GM12892 (cell line): Measurements from ENCODE around the gene FBXO10.
"Not testable (repeated sequence)": the region's sequence is repeated elsewhere in the genome, so short reads cannot be mapped to it uniquely, and the experiment has no call there.

Source experiments
- DNase-seq: peaks from one replicate; pipeline ENCODE4 v3.0.0; 2011; ENCODE audit not compliant: insufficient read length
- FAIRE-seq: peaks from 2 replicates; lab custom pipeline; 2011; peaks lifted over from hg19 to GRCh38; lab: Jason Lieb, UNC
- POLR2A ChIP-seq: IDR thresholded peaks from 2 replicates; pipeline ENCODE4 v1.6.1; 2011; ENCODE audit warnings: low read depth, low read length, control low read depth
- POLR2AphosphoS5 ChIP-seq: IDR thresholded peaks from 2 replicates; pipeline ENCODE4 v1.6.1; 2011; ENCODE audit warnings: low read depth, low read length, control low read depth
- TAF1 ChIP-seq: IDR thresholded peaks from 2 replicates; pipeline ENCODE4 v1.6.1; 2011; ENCODE audit warnings: low read depth, mild to moderate bottlenecking, control low read depth, low read length, borderline replicate concordance

Gene FBXO10

DNA sequence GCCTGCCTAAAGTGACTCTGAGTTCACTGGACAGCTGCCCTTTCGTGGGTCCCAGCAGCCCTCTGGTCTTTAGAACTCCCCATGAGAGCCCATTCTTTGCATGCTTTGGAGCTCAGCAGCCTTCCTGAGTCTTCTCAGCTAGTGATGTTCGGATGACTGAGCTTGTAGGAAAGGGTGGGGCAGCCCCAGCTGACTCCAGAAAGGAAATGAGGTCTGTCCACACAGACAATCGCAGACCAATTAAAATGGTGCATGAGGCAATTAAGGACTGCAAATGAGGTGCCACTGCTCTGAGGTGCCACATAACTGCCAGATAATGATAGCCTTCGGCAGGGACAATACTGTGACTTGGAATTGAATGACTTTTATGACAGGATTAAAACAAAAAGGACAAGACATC is 41.7 kb upstream of the FBXO10 start:
- no peak for DNase-seq
- no peak for FAIRE-seq
- no peak for TF ChIP-seq POLR2A
- TF ChIP-seq TAF1 = no peak
- no peak for TF ChIP-seq POLR2AphosphoS5

DNA sequence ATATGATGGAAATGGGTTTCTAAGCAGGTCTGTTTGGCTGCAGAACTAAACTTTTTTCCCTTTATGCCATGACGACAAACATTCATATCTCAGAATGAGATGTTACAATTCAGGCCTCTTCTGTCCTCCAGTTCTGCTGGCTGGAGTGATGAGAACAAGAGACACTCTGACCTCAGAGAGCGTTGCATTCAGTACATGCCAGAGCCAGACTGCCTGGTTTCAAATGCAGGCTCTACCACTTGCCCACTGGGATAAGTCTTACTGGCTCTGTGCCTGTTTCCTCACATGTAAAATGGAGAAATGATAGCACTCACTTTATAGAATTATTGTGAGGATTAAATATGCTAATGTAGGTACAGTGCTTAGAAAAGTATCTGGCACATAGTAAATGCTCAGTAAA is 41.0 kb upstream of the FBXO10 start:
- FAIRE-seq = no peak
- TF ChIP-seq TAF1 = no peak
- TF ChIP-seq POLR2A = no peak
- TF ChIP-seq POLR2AphosphoS5 = no peak

DNA sequence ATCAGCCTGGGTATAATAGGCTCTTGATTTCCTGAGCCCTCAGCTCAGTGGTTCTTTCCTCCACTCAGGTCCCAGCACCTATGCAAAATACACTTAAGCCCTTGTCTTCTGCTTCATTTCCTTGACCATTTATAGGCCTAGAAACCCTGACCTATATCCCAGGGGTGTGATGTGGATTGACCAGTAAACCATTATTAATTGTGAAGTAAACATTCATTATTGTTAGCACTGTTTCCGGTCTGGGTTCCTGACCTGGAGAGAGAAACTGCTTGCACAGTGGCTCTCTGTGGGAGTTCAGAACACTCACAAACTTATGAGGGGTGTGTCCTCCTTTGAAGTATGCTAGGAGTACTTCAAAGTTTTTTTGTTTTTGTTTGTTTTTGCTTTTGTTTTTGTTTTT is 35.8 kb upstream of the FBXO10 start:
- no peak for FAIRE-seq

More for the DNA sequence above, 41.0 kb upstream of the FBXO10 start:
- DNase-seq = no peak

DNA sequence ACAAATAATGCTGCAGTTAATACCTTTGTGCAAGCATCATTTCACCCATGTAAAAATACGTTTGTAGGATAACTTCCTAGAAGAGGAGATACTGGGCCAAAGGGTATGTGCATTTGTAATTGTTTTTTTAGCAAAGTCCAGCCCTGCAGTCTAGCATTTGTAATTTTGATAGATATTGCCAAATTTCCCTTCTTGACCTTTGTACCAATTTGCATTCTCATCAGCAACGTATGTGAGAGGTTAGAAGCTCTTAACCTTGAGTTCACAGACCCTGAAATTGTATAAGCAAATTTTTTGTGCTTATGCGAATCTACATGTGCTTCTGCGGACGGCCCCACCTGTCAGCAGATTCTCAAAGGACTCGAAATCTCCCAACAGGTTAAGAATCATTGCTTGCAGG is 34.8 kb upstream of the FBXO10 start:
- no peak for FAIRE-seq

More for the DNA sequence above, 35.8 kb upstream of the FBXO10 start:
- no peak for DNase-seq
- TF ChIP-seq POLR2AphosphoS5 (no peak), TAF1 (no peak), POLR2A (no peak)

DNA sequence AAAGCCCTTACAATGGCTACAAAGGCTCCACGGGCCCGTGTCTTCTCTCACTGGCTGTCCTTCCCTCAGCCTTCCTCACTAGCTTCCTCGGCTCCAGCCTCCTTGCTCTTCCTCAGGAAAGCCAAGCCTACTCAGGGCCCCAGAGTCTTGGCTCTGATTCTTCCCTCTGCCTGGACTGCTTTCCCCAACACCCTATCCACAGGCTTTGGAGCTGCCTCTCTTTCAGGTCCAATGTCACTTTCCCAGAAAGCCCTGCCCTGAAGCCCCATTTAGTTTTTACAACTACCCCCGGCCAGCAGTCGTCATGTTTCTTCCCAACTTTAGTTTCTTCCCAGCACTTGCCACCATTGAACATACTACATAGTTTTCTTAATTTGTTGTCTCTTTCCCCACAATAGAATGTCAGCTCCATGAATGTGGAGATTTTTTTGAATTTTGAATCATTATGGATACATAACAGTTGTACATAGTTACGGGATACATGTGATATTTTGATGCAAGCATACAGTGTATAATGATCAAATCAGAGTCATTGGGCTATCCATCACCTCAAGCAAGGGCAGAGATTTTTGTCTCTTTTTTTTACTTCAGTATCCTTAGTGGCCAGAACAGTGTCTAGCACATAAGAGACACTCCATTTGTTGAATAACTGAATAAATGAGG is 33.7 kb upstream of the FBXO10 start:
- TF ChIP-seq POLR2AphosphoS5 (no peak), TAF1 (no peak), POLR2A (no peak)
- FAIRE-seq (no peak), DNase-seq (no peak)

More for the DNA sequence above, 34.8 kb upstream of the FBXO10 start:
- no peak for TF ChIP-seq POLR2AphosphoS5
- TF ChIP-seq TAF1 = no peak
- no peak for TF ChIP-seq POLR2A
- DNase-seq = no peak

DNA sequence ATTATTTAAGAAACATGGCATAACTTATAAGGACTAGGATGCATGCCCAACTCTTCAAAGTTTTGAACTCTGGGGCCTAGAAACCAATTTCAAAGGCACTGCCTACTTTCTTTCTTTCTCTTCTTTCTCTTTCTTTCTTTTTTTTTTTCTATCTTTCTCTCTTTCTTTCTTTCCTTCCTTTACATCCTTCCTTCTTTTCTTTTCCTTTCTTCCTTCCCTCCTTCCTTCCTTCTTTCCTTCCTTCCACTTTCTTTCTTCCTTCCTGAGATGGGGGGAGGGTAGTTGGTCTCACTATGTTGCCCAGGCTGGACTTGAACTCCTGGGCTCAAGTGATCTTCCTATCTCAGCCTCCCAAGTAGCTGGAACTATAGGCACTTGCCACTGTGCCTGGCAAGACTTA is 32.1 kb upstream of the FBXO10 start:
- TF ChIP-seq TAF1 (no peak), POLR2A (no peak), POLR2AphosphoS5 (no peak)
- FAIRE-seq (no peak), DNase-seq (no peak)

DNA sequence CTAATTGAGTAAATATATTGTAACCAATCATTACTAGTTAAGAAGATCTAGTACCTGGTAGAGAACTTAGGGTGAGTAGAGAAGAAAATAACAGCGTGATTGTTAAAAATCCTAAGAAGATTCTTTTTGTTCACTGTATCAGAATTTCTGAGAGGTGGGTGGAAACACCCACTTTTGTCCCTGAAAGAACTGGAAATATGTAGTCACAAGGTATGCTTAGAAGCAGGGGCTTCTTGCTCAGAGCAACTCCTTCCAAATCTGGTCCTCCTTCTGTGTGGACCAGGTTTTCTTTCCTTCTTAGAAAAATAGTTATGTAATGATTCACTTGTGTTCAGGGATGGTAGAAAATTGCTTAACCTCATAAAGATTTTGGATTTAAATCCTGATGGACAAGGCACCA is 28.1 kb upstream of the FBXO10 start:
- DNase-seq (no peak), FAIRE-seq (no peak)
- TF ChIP-seq POLR2AphosphoS5 (no peak), POLR2A (no peak), TAF1 (no peak)

DNA sequence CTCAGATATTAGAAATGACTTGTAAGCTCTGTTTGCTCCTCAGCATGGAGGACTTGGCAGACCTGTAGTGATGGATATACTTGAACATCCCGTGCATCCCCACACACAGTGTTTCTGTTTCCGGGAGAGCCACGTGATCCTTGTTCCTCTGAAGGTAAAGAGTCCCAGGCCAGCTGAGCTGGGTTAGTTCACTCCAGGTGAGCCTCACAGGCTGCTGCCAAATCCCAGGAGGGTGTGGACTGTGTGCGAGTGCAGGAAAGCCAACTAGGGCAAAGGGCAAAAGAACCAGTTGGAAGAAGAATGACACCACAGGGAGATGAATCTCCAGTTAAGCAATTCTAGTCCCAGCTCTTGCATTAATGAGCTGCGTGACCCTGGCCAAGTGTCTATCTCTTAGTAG is 26.6 kb upstream of the FBXO10 start:
- TF ChIP-seq POLR2AphosphoS5 (no peak), TAF1 (no peak), POLR2A (no peak)
- FAIRE-seq = no peak
- no peak for DNase-seq

DNA sequence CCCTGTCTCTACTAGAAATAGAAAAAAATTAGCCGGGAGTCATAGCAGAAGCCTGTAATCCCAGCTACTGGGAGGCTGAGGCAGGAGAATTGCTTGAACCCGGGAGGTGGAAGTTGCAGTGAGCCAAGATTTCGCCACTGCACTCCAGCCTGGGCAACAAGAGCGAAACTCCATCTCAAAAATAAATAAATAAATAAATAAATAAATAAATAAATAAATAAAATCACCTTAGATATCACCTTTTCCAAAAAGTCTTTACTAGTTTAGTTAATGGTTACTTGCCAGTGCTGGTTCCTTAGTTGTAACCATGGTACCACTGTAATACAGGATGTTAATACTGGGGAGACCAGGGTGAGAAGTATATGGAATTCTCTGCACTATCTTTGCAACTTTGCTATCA is 25.9 kb upstream of the FBXO10 start:
- DNase-seq, FAIRE-seq: not testable (repeated sequence)

DNA sequence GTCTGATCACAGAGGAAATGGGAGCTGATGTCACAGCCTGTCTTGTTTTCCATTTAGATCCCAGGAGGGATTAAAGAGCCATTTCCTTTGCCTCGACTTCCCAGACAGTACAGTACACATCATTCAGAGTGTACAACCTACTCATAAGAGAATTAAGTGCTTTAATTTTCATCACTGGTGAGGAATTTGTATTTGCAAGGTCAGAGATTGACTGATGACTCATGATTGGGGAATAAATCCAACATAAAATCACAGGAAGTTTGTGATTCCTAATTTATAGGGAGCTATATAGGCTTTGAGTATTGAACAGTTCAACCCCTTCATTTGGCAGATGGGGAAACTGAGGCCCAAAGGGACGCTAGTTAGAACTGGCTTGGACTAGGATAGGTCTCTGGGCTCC is 20.3 kb upstream of the FBXO10 start:
- no peak for DNase-seq
- no peak for TF ChIP-seq POLR2AphosphoS5
- TF ChIP-seq TAF1 = no peak
- no peak for TF ChIP-seq POLR2A

DNA sequence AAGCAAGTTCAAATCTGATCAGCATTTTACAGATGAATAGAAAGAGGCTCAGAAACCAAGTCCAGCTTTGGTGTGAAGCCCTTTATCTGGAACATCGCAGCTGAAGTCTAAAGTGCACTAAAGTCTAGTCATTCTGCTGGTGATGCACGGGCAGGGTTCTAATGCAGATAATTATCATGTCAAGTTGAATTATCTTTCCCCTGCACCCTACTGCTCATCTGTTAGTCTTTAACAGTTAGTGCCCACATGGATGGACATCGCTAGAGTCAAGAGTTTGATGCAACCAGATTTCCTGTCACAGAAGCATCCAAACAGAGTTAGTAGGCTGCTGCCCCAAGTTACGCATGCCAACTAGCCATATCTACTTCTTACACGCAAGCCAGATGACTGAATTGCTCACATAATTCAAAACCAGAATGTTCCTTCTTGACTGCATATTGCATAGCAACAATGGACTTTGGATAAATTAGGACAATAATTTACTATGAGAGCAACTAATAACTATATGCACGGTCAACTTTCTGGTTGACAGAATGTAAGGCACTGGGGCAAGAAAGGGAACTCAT is 17.8 kb upstream of the FBXO10 start:
- FAIRE-seq (no peak), DNase-seq (no peak)
- TF ChIP-seq TAF1 (no peak), POLR2AphosphoS5 (no peak)

More for the DNA sequence above, 20.3 kb upstream of the FBXO10 start:
- FAIRE-seq = no peak
